Fibroblast of peridontal ligament (primary cell): ENCODE results near the gene ADAMTS13.
A peak's percentile ranks its signal among the peaks of the same experiment; 100 is the strongest.
"Not testable (repeated sequence)": the region's sequence is repeated elsewhere in the genome, so short reads cannot be mapped to it uniquely, and the experiment has no call there.

Experiments
- DNase-seq: peaks from one replicate; pipeline ENCODE4 v3.0.0-alpha.2; 2010; ENCODE audit errors: extremely low read depth

Gene ADAMTS13

GRCh38 chr9:133421615-133422542 is at the start of gene ADAMTS13:
Gene ADAMTS13 (plus strand): TSS chr9:133422367. CDS start chr9:133422444, 77 bp downstream.
- no peak for DNase-seq

- DNase-seq, result peak; percentile 71
Observed at GRCh38 chr9:133374612-133375115, 47.5 kb upstream of the ADAMTS13 start.

GRCh38 chr9:133375116-133375723 is 46.9 kb upstream of the ADAMTS13 start:
- DNase-seq, result no peak

GRCh38 chr9:133375724-133376654 is 46.2 kb upstream of the ADAMTS13 start, which contains the start of the genes STKLD1 and SURF4:
Gene STKLD1 (plus strand): TSS chr9:133376366. CDS start chr9:133376474, 108 bp downstream.
Gene SURF4 (minus strand): TSS chr9:133376060. CDS start chr9:133375969, 91 bp downstream.
- peak; percentile 92 for DNase-seq

- not testable (repeated sequence) for DNase-seq
Observed at GRCh38 chr9:133377280-133377679, 44.9 kb upstream of the ADAMTS13 start.

GRCh38 chr9:133377721-133378216 is 44.4 kb upstream of the ADAMTS13 start:
- DNase-seq, result peak; percentile 30

GRCh38 chr9:133378408-133378962 is 43.7 kb upstream of the ADAMTS13 start:
- DNase-seq, result no peak

GRCh38 chr9:133379153-133380086 is 42.7 kb upstream of the ADAMTS13 start:
- no peak for DNase-seq

GRCh38 chr9:133380734-133381133 is 41.4 kb upstream of the ADAMTS13 start:
- no peak for DNase-seq

- DNase-seq, result no peak
Observed at GRCh38 chr9:133382507-133383141, 39.5 kb upstream of the ADAMTS13 start.

- no peak for DNase-seq
Observed at GRCh38 chr9:133383438-133383837, 38.7 kb upstream of the ADAMTS13 start.

- no peak for DNase-seq
Observed at GRCh38 chr9:133384736-133385321, 37.3 kb upstream of the ADAMTS13 start.

- no peak for DNase-seq
Observed at GRCh38 chr9:133385452-133385851, 36.7 kb upstream of the ADAMTS13 start.

GRCh38 chr9:133386338-133386737 is 35.8 kb upstream of the ADAMTS13 start:
- DNase-seq, result no peak

- DNase-seq, result no peak
Observed at GRCh38 chr9:133387680-133388079, 34.5 kb upstream of the ADAMTS13 start.

GRCh38 chr9:133389025-133389557 is 33.1 kb upstream of the ADAMTS13 start:
- DNase-seq, result no peak

- no peak for DNase-seq
Observed at GRCh38 chr9:133389562-133389961, 32.6 kb upstream of the ADAMTS13 start.

- DNase-seq, result no peak
Observed at GRCh38 chr9:133390713-133391112, 31.5 kb upstream of the ADAMTS13 start.

- not testable (repeated sequence) for DNase-seq
Observed at GRCh38 chr9:133391449-133391848, 30.7 kb upstream of the ADAMTS13 start.
